Stimulated activated CD4-positive, alpha-beta T cell treated with anti-CD3 and anti-CD28 coated beads, Interleukin-15, amount 100 ng/mL, for 1 hour (primary cell): ENCODE results near the gene SV2B.

Source experiments
- DNase-seq, 2 donors: peaks; one replicate each; pipeline ENCODE4 v3.0.0-alpha.2; 2020; ENCODE audit warnings: low read depth in 1 of 2, low spot score in 1 of 2

Gene SV2B

GRCh38 chr15:91102546-91103330 lies 2.7 kb downstream of the SV2B start:
- DNase-seq: no peak

DNA sequence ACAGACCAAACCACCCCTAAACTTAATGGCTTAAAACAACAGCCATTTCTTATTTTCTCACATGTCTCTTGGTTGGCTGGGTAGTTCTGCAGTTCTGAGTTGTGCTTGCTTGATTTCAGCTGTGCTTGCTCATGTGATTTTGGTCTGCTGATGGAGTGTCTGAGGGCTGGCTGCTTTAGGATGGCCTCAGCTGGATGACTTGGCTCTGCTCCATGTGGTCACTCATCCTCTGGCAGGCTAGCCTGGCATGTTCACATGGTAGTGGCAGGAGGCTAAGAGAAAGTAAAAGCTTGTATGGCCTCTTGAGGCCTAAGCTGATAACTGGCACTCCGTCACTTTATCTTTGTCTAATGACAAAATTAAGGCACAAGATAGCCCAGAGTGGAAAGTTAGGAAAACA lies 4.1 kb downstream of the SV2B start:
- DNase-seq: no peak

DNA sequence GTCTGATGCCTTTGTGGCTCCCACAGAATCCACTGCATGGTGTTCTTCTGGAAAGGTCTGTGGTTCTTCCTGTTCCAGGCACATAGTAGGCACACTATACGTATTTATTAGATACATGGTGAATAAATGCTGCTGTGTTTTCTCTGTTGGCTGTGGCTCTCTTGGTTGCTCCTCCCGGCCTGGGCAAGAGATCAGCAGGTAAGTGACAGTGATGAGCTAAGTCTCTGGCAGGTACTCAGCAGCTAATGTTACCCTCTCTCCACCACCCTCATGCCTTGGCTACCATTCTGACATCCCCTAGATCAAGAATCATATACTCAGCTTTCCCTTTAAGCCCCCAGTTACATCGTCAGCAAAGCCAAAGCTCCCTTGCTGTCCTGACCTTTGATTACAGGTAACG lies 8.4 kb downstream of the SV2B start:
- no peak for DNase-seq

GRCh38 chr15:91109885-91110284 lies 9.8 kb downstream of the SV2B start:
- DNase-seq: no peak

DNA sequence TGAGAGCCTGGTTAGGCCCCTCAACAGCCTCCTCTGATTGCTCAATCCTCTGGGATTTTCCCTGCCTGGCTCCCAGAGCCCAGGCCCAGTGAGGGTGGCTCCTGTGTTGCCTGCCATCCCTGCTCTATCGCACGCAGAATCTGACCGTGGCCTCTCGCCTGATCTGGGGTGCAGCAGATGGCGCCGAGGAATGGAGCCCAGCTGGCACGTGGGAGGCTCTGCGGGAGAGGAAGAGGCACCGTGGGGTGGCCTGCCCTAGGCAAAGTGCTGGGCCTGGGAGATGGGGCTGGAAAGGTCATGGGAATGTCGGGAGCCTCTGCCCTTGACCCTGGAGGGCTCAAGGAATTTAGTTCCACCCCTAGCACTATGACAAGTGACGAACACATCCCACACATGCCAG lies 10.3 kb downstream of the SV2B start:
- DNase-seq: no peak

GRCh38 chr15:91113030-91113429 lies 13.0 kb downstream of the SV2B start:
- DNase-seq: no peak

GRCh38 chr15:91114301-91114700 lies 14.2 kb downstream of the SV2B start:
- DNase-seq: no peak

DNA sequence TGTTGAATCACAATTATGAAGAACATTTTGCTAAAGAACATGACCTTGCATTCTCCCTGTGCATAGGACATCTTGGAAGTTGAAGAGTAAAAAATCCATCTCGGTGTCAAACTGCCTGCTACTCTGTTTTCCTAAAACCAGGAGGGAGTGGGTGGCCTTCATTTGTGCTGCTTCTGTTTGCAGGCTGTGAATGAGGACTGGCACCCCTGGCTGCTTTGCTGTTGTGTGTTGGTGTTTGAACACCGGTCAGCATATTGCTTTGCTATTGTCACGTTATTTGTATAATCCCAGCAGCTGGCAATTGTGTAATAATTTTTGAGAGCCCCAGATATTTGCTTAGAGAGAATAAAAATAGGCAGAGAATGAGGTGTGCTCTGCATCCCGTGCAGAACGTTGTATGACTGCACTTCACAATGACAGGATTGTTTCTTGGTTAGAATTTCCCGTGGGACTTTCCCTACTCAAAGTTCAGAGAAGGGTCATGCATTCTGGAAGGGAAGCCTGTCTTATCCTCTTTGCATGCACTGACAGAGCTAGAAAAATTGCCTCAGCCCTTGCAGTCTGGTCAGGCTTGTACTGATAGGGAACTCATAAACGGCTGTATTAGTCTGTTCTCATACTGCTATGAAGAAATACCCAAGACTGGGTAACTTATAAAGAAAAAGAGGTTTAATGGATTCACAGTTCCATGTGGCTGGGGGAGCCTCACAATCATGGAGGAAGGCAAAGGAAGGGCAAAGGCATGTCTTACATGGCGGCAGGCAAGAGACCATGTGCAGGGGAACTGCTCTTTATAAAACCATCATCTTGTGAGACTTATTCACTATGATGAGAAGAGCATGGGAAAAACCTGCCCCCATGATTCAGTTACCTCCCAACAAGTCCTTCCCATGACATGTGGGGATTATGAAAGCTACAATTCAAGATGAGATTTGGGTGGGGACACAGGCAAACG lies 16.3 kb downstream of the SV2B start:
- no peak for DNase-seq

DNA sequence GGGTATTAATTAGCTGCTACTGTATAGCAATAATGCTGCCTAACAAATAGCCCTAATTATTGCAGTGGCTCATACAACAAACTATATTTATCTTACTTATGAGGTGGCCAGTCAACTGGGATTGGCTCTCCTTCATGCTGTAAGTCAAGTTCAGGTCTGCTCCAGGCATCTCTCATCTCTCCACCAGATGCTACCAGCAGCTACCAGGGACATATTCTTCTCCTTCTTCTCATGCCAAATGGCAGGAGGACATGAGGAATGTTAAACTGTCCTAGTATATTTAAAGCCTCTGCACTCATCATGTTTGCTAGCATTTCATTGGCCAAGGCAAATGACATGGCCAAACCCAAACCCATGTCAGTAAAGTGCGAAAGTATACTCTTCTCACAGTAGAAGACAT lies 17.3 kb downstream of the SV2B start:
- no peak for DNase-seq

DNA sequence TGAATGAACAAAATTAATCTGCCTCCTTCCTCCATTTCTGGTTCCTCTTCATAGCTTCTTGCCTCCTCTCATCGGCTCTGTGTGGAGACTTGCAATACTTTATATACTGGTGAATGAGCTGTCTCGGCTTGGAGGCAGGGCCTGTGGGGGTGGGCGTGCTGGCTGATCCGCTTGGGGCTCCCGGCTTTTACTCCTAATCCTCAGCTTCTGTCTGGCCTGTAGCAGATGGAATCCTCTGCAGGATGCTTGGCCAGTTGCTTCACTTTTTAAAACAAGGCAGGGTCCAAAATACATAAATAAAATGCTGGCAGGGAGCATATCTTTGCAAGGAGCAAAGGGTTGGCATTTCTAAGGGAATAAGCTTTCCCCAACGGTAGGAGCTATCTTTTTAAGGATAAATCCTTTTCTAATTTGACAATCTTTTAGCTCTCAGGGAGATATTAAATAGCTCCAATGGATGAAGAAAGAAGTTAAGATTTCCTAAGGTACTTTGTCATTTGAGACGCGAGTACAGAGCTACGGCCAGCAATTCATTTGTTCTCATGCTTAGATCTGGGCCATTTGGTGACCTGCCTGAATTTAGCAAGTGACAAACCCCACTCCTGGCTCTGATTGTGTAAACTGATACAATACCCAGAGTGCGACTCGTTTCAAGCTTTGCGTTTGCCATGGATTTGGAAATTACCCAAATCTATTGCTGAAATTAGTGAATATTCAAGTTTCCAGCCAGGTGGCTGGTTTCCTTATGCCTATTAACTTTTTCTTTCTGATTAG lies 18.9 kb downstream of the SV2B start:
- no peak for DNase-seq

- no peak for DNase-seq
Observed at GRCh38 chr15:91122296-91122695, 22.2 kb downstream of the SV2B start.

DNA sequence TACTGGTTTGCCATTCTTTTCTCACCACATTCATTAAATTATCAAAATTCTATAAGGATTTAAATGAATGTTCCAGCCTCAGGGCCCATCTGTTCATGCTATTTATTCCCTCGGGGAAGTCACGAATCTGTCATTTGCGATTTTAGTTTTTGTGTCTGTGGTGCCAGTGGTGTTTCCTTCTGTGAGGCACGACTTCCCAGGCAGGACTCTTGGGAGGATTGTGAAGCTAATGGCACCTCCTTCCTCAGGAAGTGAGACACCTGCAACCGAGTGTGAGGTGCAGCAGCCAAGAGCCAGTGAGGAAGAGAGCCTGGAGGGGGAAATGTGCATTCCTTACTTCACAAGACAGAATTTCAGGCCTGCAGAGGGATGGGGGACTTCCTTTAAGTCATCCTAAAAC lies 24.1 kb downstream of the SV2B start:
- no peak for DNase-seq

DNA sequence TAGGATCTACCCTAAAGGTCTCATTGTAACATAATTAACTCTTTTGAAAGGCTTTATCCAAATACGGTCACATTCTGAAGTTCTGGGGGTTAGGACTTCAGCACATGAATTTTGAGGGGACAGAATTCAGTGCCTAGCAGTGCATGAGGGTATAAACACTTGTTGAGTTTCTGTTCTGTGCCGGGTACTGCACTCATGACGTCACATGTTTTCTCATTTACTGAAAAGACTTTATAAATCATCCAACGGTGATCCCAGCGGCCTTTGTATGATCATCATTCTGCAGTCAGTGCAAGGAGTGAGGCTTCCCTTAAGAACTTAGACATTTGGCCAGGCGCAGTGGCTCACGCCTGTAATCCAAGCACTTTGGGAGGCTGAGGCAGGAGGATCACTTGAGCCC lies 25.1 kb downstream of the SV2B start:
- DNase-seq: no peak

DNA sequence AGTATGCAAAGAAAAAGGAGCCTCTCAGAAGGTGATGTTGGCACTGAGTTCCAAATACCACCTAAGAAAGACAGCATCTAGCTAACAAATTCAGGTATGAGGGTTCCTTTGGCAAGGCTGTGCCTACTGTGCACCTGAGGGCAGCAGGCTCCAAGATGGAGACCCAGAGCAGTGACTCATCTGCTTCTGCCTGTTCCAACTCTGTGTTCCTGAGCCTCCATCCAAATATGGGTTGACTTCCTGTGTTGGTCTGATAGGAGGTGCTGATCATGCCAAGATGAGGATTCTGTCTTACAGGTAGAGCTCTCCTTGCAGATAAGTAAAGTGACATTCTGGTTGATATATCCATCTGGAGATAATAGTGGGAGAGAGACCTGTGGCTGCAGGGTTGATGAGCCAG lies 26.0 kb downstream of the SV2B start:
- no peak for DNase-seq

GRCh38 chr15:91127236-91127955 lies 27.3 kb downstream of the SV2B start:
- DNase-seq: no peak

DNA sequence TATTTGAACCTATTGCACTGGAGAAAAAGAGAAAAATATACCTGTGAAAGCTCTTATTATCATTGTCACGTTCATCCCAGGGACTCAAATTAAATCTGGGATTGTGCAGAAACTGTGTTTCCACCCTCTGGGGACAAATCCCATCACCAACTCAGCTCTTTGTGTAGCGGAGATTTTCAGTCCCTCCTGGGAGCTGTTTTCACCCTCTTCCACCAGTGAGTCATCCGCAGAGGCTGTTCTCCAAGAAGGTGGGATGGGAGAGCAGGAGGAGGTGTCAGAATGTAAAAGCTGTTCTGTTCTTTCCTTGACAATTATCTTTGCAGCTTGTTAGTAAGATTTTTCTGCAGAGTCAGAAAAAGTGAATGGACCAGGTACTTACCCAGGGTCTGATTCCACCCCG lies 28.0 kb downstream of the SV2B start:
- DNase-seq: no peak

DNA sequence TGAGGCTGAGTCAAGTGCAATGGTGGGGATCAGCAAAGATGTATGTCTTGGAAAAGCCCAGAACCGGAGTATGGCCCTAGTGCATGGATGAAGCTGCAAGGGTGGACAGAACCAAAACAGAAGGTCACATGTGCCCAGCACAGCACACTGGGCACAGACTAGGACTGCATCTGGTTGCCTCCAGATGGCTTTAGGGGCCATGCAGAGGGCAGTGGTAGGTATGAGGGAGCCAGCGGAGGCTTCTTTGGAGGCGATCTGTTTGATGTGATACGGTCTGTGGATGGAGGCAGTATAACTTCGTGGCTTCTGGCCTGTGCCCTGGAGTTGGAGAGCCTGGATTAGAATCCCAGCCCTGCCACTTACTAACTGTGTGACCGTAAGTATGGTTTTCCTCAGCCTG lies 29.4 kb downstream of the SV2B start:
- DNase-seq: no peak

- DNase-seq: no peak
Observed at GRCh38 chr15:91132079-91132478, 32.0 kb downstream of the SV2B start.

- DNase-seq: no peak
Observed at GRCh38 chr15:91133511-91133910, 33.5 kb downstream of the SV2B start.

- no peak for DNase-seq
Observed at GRCh38 chr15:91135201-91136130, 35.4 kb downstream of the SV2B start.
